ENCODE measurements around the gene KCNF1.
A peak's percentile ranks its signal among the peaks of the same experiment; 100 is the strongest.

Gene KCNF1

DNA sequence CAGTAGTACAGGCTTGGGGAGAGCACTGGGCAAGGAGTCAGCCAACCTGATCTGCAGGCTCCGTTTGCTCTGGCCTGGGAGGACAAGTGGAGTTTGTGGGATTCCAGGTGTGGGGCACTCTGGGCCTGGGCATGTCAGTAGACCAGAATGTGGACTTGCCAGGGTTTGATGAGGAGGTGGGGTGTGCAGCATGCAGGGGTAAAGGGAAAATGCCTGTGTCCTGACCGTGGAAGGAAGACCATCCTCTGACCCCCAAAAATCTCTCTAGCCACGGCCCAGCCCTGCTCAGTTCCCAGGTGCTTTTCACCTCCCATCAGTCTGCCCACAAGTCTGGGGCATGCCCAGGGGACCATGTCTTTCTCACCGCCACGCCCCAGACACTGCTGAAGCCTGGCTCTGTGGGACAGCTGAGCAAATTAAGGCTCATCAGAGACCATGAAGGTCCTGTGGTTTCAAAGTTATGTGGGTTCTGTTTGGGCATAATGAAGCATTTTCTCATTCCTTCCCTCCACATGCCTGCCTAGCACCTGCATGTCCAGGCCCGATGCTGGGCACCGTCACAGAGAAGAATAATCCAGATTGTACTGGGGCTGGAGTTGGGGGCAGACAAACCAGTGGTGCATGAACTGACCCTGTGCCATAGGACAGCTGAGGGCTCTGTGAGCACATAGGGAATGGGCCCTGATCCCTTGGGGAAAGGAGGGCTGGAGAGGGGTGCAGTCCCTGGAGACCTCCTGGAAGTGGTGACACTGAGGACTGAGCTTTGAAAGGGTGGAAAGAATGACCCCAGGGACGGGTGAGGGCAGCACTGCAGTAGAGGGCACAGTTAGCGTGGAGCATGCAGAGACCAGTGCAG, 6.5 kb upstream of the KCNF1 start:
- no peak for DNase-seq

DNA sequence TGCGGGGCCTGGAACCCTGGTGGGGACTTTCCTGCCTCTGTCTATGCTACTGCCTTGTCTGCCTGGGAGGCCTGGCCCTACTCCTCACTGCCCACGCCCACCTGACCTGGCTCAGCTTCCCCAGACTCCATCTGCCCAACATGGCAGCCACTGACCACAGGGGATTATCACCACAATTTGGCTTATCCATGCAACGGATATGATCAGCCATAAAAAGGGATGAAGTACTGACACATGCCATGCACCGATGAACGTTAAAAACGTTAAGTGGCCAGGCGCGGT, 5.9 kb upstream of the KCNF1 start:
- no peak for DNase-seq

DNA sequence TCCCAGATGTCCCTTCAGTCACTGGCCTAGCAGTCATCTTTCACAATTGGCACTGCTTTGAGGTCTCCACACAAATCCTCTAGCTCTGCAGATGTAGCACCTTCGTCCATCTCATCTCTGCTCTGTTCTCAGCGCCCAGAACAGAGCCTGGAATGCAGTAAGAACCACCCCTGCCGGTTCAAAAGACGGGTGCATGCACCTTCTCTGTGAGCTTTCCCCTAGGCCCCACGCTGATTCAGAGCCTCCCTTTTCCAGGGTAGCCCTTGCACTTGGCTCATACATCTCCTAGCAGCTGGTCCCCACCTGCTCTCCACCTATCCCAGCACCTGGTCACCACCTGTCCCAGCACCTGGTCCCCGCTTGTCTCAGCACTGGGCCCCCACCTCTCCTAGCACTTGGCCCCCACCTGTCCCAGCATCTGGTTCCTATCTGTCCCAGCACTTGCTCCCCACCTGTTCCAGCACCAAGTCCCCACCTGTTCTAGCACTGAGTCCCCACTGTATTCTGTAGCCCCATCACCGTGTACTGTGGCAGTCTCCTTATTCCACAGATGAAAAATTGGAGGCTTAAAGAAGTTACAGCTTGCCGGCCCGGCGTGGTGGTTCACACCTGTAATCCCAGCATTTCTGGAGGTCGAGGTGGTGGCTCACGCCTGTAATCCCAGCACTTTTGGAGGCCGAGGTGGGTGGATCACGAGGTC, 4.7 kb upstream of the KCNF1 start:
- no peak for DNase-seq

DNA sequence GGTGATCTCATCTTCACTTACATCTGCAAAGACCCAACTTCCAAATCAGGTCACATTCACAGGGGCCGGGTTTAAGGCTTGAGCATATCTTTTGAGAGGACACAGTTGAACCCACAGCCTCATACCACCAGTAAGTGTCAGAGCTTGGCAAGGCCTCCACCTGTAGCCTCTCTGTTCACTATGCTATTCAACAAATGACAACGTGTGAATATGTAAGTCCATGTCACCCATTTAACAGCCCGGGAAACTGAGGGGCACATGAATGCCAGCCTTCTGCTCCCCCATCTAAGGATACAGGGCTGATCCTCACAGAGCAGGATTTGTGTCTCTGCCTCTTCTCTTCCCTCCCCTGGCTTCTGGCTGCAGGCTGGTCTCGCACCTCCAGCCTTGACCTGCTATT, 3.5 kb upstream of the KCNF1 start:
- DNase-seq: no peak

DNA sequence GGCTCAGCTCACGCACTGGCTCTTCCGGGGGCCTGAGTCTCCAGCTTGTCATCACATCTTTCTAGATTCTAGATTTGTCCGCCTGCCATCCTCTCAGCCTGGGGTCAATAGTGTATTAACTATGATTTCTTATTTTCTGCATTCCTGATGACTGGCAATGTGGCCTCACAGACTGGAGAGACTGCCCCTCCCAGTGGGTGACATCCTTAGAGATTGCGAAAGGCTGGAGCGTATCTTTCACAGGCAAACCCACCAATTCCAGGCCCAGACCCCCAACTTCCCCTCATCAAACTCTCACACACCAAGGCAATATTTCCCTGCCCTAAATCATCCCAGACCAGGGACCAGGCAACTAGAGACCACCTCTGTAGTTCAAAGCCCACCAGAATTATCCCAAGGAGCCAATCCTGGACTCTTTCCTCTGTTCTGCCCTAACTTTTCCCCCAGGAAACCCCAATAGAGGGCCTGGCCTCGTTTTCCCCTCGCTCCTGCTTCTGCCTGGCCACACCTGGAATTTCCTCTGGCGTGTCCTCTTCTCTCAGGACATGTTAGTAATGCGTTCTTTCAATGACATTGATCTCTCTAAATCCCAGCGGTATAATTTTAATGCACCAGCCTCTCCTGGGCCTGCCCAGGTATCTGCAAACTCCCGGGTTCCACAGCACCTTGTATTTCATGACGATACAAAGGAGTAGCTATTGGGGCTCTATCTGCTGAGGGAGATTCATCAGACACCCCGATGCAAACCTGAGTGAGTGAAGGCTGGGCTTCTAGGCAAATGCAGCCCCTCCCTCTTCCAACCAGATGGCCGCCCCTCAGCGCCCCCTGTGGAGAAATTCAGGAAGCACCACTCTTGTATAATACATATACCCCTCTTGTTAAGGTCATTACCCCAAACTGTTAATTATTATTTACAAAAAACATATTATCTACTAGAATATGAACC, 2.4 kb upstream of the KCNF1 start:
- peak; percentile 18 for DNase-seq

DNA sequence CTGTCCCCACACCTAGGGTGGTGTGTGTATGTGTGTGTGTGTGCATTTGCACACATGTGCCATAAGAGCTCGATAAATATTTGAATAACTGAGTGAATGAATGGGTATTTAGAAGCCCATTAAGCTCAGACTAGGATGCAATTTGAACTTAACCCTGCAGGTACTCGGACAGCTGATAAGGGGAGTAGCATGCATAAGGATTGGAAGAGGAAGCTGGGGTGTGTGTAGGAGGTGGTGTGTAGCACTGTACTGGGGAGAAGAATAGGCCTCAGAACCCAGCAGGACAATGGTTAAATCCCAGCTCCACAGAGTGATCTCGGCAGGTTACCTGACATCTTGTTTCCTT, 1.8 kb upstream of the KCNF1 start:
- no peak for DNase-seq

DNA sequence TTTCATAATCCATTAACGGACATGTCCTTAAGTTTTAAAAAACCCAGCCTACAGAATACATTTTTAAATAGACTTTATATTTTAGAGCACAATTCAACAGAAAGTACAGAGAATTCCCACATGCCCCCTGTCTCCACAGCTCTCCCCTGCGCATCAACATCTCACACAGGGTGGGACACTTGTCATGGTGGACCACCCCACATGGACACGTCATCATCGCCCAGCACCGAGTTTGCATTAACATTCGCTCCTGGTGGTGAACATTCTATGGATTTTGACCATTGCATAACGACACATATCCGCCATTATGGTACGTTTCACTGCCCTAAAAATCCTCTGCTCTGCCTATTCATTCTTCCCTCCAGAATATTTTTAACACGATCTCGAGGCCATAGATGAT, 1.1 kb upstream of the KCNF1 start:
- no peak for DNase-seq

DNA sequence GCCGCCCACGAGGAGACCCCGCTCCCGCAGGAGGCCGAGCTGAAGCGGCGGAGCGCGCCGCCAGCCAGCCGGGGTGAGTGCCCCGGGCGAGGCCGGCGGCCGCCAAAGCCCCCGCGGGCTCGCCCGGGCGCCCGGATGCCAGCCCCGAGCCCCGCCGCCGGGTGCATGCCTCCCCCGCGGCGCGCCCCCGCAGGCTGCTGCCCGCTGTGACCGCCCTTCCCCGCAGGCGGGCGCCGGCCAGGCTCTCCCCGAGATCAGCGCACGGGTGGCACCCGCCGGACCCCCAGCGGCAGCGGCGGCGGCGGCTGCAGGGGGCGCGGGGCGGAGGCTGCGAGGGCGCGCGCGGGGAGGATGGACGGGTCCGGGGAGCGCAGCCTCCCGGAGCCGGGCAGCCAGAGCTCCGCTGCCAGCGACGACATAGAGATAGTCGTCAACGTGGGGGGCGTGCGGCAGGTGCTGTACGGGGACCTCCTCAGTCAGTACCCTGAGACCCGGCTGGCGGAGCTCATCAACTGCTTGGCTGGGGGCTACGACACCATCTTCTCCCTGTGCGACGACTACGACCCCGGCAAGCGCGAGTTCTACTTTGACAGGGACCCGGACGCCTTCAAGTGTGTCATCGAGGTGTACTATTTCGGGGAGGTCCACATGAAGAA, 470 bp downstream of the KCNF1 start:
- no peak for DNase-seq

DNA sequence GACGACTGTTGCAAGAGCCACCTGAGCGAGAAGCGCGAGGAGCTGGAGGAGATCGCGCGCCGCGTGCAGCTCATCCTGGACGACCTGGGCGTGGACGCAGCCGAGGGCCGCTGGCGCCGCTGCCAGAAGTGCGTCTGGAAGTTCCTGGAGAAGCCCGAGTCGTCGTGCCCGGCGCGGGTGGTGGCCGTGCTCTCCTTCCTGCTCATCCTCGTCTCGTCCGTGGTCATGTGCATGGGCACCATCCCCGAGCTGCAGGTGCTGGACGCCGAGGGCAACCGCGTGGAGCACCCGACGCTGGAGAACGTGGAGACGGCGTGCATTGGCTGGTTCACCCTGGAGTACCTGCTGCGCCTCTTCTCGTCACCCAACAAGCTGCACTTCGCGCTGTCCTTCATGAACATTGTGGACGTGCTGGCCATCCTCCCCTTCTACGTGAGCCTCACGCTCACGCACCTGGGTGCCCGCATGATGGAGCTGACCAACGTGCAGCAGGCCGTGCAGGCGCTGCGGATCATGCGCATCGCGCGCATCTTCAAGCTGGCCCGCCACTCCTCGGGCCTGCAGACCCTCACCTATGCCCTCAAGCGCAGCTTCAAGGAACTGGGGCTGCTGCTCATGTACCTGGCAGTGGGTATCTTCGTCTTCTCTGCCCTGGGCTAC, 1.2 kb downstream of the KCNF1 start:
- no peak for DNase-seq

DNA sequence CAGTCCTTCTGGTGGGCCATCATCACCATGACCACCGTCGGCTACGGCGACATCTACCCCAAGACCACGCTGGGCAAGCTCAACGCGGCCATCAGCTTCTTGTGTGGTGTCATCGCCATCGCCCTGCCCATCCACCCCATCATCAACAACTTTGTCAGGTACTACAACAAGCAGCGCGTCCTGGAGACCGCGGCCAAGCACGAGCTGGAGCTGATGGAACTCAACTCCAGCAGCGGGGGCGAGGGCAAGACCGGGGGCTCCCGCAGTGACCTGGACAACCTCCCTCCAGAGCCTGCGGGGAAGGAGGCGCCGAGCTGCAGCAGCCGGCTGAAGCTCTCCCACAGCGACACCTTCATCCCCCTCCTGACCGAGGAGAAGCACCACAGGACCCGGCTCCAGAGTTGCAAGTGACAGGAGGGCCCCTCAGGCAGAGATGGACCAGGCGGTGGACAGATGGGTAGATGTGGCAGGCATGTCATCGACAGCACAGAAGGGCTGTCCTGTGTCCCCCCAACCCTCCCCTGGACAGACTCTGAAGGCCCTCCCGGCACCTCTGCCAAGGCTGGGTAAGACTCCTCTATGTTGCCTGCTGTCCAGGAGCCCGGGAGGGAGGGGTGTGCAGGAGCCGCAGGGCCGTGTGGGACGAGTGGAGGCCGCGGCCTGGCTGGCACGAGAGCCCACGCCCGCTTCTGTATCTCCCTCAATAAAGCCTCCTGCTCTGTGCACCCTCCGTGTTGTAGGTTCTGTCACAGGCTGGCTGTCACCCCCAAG, 2.0 kb downstream of the KCNF1 start:
- DNase-seq: no peak

DNA sequence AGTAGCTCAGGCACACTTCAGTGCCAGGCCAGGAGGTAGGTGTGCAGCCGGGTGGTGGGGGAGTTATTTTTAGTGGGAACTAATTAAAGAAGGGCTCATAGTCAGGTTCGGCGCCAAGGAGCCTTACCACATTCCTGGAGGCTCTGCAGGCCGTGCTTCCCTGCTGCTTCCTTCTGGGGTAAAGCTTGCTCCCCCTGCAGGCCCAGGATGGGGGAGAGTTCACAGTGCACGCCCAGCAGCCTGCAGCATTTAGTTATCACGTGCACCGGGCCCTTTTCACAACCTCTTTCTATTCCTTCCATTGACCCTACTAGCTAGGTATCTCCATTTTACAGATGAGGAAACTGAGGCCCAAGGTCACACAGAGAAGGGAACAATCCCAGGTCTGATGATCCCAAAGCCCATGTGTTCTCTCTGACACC, 2.5 kb downstream of the KCNF1 start:
- no peak for DNase-seq

DNA sequence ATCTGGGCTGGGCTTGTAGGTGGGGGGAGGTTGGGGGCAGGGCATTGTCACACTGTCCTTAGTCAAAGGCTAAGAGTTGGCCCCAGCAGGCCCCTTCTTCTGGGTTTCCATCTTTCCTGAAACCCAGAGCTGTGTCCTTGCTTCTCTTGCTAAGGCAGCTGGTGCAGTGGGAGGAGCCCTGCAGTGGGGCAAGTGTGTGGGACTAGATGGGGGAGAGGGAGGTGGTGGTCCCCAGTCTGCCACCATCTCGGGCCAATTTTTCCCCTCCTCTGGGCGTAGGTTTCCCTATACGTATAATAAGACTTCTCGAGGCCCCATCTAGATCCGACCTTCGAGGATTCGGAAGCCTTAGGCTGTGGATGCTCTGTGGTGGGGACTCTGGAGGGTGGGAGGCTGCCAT, 3.5 kb downstream of the KCNF1 start:
- no peak for DNase-seq

DNA sequence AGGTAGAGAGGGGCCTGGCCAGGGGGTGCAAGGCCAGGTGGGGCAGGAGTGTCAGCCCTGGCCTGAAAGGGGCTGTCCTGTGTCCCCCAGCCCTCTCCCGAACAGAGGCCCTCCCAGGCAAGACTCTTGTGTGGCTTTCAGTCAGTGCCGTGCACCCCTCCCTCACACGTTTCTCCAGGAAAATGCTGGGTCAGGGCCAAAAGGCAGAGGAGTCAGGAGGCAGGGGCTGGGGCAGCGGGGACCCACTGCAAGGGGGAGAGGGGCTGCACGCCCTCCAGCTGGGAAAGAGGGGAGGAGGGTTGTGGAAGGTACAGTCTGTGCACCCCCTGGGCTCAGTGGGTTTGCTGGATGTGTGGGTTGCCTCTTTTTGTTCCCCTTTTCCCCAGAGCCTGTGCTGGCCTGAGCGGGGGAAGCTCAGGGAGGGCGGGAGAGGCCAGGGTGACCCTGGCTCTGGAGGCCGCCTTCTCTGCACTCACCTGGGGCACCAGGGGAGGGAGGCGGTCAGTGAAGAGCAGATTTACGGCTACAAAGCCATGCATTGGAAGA, 4.1 kb downstream of the KCNF1 start:
- DNase-seq: no peak

DNA sequence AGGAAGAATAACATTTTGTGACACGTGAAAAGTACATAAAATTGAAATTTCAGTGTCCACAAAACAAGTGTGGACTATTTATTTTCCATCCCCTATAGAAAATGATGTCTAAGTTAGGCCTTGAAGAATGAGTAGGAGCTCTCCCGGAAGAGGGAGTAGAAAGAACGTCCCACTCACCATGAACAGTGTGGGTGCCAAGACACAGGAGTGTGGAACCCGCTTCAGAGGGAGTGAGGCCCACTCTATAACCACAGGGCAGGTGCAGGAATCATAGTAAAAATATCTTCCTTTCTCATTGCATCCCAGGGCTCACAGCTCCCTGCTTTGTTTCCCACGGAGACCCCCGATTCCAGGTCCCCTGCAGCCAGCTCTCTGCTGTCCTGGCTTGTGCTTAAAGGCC, 5.2 kb downstream of the KCNF1 start:
- DNase-seq: no peak

DNA sequence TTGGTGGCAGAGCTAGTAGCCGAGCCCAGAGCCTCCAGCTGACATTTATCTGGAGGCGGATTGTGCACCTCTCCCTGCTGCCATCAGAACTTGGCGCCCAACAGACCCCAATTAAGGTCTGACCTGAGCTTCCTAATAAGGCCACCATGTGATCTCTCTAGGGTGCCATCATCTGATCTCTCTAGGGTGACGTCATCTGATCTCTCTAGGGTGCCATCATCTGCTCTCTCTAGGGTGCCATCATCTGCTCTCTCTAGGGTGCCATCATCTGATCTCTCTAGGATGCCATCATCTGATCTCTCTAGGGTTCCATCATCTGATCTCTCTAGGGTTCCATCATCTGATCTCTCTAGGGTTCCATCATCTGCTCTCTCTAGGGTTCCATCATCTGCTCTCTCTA, 6.2 kb downstream of the KCNF1 start:
- no peak for DNase-seq

DNA sequence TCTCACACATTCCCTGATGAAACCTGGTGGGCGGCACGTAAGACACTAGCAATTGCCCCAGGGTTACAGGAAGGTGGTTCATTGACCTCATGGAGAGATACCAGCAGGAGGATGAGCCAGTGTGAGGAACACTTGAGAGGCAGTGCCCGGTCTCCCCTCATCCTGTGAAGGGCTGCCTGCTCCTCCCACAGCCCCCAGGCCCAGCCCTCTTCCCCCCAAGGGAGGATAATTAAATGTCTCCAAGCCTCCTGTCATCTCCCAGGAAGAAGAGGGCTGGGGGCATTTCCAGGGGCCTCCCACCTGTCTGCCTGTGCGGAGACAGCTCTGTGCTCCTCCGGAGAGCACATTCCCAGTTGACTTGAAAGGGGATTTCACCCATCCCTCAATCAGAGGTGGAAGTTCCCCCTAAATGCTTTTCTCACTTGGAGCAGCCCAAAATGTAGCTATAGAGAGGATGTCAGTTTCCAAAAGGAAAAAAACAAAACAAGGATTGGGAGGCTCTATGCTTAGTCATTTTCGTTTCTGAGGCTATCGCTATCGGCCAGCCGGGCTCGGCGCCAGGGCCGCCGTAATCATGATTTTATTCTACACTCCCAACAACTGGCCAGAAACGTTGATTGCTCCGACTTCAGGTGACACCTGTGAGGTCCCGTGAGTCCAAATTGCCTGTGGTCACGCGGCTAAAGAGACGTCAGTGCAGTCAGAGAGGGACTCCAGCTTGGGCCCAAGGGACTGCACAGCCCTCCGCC, 7.1 kb downstream of the KCNF1 start:
- no peak for DNase-seq

DNA sequence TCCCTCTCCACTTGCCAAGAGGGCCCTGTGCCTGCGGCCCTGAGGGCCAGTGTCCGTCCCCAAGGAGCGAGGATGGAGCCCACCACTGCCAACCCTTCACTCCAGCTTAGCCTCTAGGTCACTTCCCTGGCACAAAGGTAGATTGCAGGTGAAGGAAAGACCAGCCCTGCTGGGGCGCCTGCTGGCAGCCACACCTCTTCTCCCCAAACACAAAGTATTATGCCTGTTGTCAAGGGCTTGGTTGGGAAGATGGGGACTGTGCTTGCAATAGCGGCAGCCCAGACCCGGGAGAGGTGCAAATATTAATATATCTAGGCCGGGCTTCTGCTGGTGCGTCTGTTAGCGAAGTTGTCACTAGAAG, 7.7 kb downstream of the KCNF1 start:
- no peak for DNase-seq

DNA sequence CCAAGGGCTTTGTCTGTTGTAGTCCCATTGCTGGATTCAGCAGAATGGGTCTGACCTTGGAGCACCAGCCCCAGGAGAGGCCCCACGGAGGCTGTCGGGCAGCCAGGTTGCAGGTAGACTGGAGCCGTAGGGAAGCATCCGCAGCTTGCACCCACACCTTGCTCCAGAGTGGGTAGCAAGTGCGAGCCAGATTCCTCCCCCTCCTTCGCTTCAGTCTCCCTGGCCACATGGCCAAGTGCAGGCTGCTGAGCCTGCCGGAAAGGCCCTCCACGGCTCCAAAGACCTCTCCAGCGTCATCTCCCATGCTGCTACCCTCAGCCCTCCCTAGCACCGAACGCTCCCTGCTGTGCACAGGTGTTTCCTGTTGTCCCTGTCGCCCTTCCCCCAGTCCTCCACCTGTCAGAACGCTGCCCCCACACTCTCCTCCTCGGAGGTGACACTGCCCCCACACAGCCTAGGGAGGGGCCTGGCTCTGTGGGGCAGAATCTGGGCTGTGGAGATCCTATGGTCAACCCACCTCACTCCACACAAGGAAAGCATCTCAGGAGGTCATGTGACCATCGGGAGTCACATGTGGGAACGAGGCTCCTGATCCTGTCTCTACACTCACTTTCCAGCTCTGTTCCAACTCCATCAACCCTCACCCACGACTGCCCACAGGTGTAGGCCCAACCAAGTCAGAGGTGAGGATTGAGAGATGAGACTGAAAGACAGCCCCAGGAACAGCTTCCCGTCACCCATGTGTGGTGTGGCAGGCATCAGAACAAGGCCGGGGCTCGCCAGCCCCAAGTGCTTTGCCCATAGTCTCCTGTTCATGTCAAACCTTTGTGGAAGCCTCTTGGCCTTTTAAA, 8.3 kb downstream of the KCNF1 start:
- no peak for DNase-seq

DNA sequence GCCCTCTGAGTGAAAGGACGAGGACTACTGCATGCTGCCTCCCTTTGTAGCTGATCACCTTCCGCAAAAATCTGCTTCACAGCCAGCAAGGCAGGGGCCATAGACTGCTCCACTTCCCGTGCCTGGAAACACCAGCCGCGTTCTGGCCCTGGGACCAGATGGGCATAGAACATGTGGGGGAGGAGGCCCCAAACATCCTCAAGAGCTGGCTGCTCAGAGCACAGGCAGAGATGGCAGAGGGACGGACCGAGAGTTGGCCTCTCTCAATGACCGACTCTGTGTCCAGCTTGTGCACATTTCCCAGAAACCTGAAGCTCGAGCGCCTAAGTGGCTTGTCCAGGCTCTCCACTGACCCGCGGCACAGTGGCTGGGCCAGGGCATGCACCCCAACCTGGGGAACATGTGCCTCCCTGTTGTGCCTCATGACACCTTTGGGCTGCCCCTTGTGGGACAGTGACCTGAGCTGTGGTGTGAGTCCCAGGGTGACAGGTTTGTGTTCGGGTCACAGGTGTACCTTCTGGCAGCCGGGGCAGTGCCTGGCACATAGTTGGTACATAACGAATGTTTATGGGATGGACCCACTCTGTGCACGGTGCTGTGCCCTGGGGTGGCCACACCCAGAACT, 9.1 kb downstream of the KCNF1 start:
- no peak for DNase-seq

All from activated CD4-positive, alpha-beta T cell treated with anti-CD3 and anti-CD28 coated beads, Interleukin-2, Interleukin-6, amounts not matched to agents 100 ng/mL and 50 ng/mL, durations not matched to agents 16 hours and 8 hours (primary cell).